Stimulated activated naive B cell treated with anti-CD40 and anti-IgM and Interleukin-4, amounts not matched to agents 10 μg/mL and 1 μg/mL and 100 μg/mL, for 72 hours (primary cell): ENCODE results near the gene SLC8A2.
A peak's percentile ranks its signal among the peaks of the same experiment; 100 is the strongest.

Experiments
- ATAC-seq, 2 donors: fragments of 150-1000 bp; cut with Tn5 transposase; replicated peaks; 2 replicates each; pipeline ENCODE4 v1.10.0; 2021; ENCODE audit warnings: moderate library complexity in 1 of 2
- DNase-seq: peaks from one replicate; pipeline ENCODE4 v3.0.0; 2021
- H3K27ac Mint-ChIP-seq: one replicate; pipeline ENCODE4 v1.8.0; 2022; ENCODE audit warnings: mild to moderate bottlenecking, mixed read lengths
- H3K27me3 Mint-ChIP-seq, 2 donors: one replicate each; pipeline ENCODE4 v1.8.0; 2022; ENCODE audit warnings: mixed read lengths in 2 of 2
- H3K36me3 Mint-ChIP-seq, 2 donors: one replicate each; pipeline ENCODE4 v1.8.0; 2022; ENCODE audit warnings: mixed read lengths in 2 of 2, mild to moderate bottlenecking in 1 of 2
- H3K4me1 Mint-ChIP-seq, 2 donors: one replicate each; pipeline ENCODE4 v1.8.0; 2022; ENCODE audit warnings: mixed read lengths in 2 of 2, mild to moderate bottlenecking in 1 of 2
- H3K4me3 Mint-ChIP-seq, 2 donors: one replicate each; pipeline ENCODE4 v1.8.0; 2022; ENCODE audit warnings: mild to moderate bottlenecking in 2 of 2, mixed read lengths in 2 of 2, moderate library complexity in 1 of 2
- H3K9me3 Mint-ChIP-seq, 2 donors: one replicate each; pipeline ENCODE4 v1.8.0; 2022; ENCODE audit warnings: mixed read lengths in 2 of 2, mild to moderate bottlenecking in 1 of 2

SLC8A2 gene

DNA sequence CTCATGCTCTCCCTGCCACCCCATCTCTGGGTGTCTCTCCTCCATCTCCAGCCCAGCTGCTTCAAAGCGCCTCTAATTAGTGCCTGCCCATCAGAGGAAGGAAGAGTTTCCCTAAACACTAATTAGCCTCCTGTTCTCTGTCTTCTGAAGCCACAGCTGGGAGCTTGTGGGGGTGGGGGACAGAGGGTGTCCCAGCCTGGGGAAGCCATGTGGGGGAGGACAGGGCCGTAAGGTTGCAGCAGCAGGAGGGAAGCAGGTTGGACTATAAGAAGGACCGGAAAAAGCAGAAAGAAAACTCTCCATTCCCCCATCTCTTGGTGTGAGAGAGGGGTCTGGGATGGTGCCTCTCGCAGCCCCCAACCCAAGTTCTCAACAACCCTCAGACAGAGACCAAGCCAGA is 26.2 kb downstream of the SLC8A2 start:
- Mint-ChIP-seq H3K9me3 (peaks cover 6 to 7% of the 10 kb centered on the region in 2 donors), H3K4me1 (peaks cover 21 to 32% of the 10 kb centered on the region in 2 donors), H3K27me3 (peaks cover 82 to 92% of the 10 kb centered on the region in 2 donors), H3K27ac (peak overlapping the region; percentile 26), H3K36me3 (peaks cover 6 to 8% of the 10 kb centered on the region in 2 donors), H3K4me3 (peak overlapping the region; percentile 22 to 72)
- DNase-seq (no peak), ATAC-seq (no peak)

DNA sequence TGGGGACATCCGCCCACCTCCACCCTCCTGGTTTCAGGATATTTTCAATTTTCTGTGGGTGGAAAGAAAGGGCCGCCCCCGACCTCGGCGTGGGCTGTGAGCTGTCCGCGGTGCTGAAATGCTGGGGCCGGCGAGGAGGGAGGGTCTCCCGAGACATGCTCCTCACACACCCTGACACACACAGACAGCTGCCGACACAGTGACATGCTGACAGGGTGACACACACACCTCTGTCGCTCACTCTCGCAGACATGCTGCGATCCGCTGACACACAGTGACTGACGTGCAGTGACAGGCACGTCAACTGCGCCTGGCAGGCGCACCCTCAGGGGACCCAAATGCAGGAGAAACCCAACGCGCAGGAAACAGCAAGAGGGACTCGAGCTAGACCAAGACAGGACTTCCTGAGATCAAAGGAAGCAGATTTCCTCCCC is 27.3 kb downstream of the SLC8A2 start:
- no peak overlapping the region for H3K27ac Mint-ChIP-seq
- H3K4me1 Mint-ChIP-seq = peaks cover 21 to 32% of the 10 kb centered on the region in 2 donors
- peaks cover 6 to 7% of the 10 kb centered on the region in 2 donors for H3K9me3 Mint-ChIP-seq
- peak overlapping the region in 1 of 2 donors; percentile 11 for H3K4me3 Mint-ChIP-seq
- H3K36me3 Mint-ChIP-seq = peaks cover 6 to 8% of the 10 kb centered on the region in 2 donors
- ATAC-seq (no peak), DNase-seq (no peak)
- peaks cover 79 to 91% of the 10 kb centered on the region in 2 donors for H3K27me3 Mint-ChIP-seq

DNA sequence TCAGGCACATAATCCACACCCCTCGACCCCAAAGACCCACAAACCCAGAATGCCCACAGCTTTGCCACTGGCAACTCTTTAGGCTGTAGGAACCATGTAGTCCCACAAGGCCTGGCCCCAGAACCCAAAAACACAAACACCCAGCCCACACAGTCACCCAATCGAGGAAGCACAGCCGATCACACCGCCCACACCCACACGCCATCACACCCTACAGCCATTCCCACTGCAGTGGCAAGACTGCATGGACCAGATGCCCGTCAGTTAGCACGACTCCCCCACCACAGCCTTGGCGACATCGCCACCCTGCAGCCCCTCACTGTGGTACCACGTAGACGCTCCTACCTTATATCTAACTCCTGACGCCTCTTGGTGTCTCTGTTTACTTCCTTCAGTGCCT is 28.4 kb downstream of the SLC8A2 start:
- DNase-seq (no peak), ATAC-seq (no peak)
- Mint-ChIP-seq H3K36me3 (peaks cover 6 to 8% of the 10 kb centered on the region in 2 donors), H3K4me3 (no peak overlapping the region), H3K9me3 (peaks cover 6 to 7% of the 10 kb centered on the region in 2 donors), H3K27ac (no peak overlapping the region), H3K27me3 (peaks cover 76 to 88% of the 10 kb centered on the region in 2 donors), H3K4me1 (peaks cover 21 to 32% of the 10 kb centered on the region in 2 donors)

DNA sequence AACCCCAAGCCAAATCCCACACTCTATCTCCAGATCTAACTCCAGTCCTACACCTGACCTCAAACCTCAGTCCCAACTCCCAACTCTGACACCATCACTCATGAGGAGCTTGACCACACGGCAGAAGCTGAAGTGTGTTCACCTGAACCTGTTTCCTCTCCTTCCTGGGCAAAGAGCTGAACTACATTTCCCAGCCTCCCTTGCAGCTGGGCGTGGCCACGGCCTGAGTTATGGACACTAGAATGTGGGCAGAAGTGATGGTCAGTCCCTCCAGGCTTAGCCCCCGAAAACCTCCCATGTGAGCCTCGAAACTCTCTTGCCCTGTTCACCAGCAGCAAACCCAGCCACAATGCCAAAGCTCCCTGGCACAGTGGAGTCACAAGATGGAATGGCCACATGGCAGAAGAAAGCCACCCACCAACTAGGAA is 32.9 kb downstream of the SLC8A2 start:
- Mint-ChIP-seq H3K27ac (no peak overlapping the region), H3K27me3 (peaks cover 69 to 79% of the 10 kb centered on the region in 2 donors), H3K4me1 (peaks cover 1 to 16% of the 10 kb centered on the region in 2 donors), H3K4me3 (no peak overlapping the region), H3K36me3 (no peaks in the 10 kb centered on the region), H3K9me3 (no peaks in the 10 kb centered on the region)
- no peak for ATAC-seq
- no peak for DNase-seq

DNA sequence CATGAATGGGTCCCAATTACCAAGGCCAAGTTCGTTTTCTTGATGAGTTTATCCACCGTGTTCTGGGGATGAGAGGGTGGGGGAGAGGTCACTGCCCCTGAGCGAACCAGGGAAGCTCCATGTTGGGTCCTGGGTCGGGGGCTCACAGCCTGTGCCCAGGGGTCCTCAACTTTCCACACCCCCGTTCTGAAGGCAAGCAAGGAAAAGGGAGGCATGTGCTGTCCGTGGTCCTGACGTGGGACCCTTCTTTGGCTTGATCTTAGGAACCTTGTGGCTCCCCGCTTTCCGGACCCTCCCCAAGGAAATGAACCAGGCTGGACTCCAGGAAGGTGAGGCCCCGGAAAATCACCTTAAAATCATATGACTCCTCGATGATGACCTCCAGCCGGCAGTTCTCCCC is 34.2 kb downstream of the SLC8A2 start:
- Mint-ChIP-seq H3K27me3 (peaks cover 71 to 77% of the 10 kb centered on the region in 2 donors), H3K4me3 (no peak overlapping the region), H3K27ac (no peak overlapping the region), H3K9me3 (no peaks in the 10 kb centered on the region), H3K36me3 (peaks cover 0 to 3% of the 10 kb centered on the region in 2 donors), H3K4me1 (peaks cover 1 to 16% of the 10 kb centered on the region in 2 donors)
- ATAC-seq (no peak), DNase-seq (no peak)

DNA sequence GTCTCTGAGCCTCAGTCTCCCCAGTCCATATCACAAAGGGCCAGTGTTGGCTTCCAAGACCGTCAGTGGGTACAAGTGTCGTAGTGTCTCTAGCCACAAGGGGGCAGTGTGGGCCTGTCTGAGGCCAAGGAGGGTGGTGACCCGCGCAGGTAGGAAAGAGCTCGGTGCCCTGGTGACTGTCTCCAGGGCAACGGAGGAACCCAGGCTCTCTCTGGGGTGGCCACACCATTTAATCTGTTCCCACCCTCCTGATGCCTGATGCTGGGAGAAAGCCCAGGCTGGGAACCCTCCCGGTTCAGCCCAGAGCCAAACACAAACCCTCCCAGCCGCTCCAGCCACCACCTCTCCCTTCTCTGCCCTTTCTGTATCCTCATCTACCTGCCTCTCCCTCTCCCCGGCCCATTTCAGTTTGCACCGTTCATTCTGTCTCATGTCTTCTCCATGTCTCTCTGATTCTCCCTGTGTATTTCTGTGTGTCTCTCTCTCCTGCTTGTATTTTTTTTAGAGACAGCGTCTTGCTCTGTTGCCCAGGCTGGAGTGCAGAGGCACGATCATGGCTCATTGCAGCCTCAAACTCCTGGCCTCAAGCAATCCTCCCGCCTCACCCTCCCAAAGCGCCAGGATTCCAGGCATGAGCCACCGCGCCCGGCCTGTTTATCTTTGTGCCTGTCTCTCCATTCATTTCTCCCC is 34.8 kb downstream of the SLC8A2 start:
- Mint-ChIP-seq H3K9me3 (peaks cover 0 to 2% of the 10 kb centered on the region in 2 donors), H3K4me3 (no peak overlapping the region), H3K27me3 (peaks cover 73 to 79% of the 10 kb centered on the region in 2 donors), H3K4me1 (peaks cover 1 to 16% of the 10 kb centered on the region in 2 donors), H3K36me3 (peaks cover 1 to 4% of the 10 kb centered on the region in 2 donors), H3K27ac (no peak overlapping the region)
- ATAC-seq (peak; percentile 89 to 94), DNase-seq (peak; percentile 61)

DNA sequence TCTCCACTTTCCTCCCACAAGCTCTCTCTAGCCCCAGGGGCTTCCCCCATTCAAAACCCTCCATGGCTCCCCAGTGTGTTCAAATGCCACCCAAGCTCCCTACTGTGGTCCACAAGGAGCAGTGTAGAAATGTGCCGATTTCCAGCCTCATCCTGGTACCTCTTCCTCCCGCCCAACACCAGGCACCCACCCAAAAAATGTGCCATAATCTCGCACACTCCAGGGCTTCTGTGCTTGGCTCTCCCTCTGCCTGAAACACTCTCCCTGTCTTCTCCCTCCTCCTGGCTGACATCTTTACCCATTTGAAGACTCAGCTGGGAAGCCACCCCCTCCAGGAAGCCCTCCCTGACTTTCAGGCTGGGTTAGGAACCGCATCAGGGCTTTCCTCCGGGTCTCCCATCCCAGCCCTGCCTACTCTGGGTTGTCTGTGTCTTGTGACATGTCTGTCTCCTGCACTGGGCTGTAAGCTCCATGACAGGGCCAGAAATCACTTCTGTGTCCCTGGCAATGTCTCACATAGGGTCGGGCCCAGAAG is 35.7 kb downstream of the SLC8A2 start:
- H3K4me3 Mint-ChIP-seq = no peak overlapping the region
- H3K9me3 Mint-ChIP-seq = peaks cover 0 to 2% of the 10 kb centered on the region in 2 donors
- H3K36me3 Mint-ChIP-seq = peaks cover 1 to 7% of the 10 kb centered on the region in 2 donors
- peaks cover 71 to 80% of the 10 kb centered on the region in 2 donors for H3K27me3 Mint-ChIP-seq
- ATAC-seq = no peak
- H3K27ac Mint-ChIP-seq = peak overlapping the region; percentile 25
- DNase-seq = no peak
- H3K4me1 Mint-ChIP-seq = peaks cover 1 to 16% of the 10 kb centered on the region in 2 donors

DNA sequence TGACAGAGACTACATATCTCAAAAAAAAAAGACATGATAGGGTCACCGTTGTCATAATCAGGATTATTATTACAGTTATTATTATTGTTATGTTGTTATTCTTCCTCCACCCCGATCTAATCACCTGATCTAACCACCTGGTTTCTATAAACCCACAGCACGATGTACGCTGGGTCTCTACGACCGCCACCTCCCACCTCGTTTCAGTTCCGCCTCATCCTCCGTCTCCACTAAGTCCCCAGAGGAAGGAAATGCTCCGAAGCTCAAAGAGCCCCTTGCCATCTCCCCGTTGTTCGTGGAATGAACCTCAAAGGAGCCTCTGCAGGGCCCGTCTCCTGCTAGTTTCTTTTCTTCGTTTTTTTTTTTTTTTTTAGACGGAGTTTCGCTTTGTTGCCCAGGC is 36.5 kb downstream of the SLC8A2 start:
- peaks cover 73 to 85% of the 10 kb centered on the region in 2 donors for H3K27me3 Mint-ChIP-seq
- H3K4me3 Mint-ChIP-seq = no peak overlapping the region
- peaks cover 0 to 2% of the 10 kb centered on the region in 2 donors for H3K9me3 Mint-ChIP-seq
- no peak overlapping the region for H3K27ac Mint-ChIP-seq
- peaks cover 1 to 7% of the 10 kb centered on the region in 2 donors for H3K36me3 Mint-ChIP-seq
- DNase-seq (no peak), ATAC-seq (no peak)
- peaks cover 1 to 21% of the 10 kb centered on the region in 2 donors for H3K4me1 Mint-ChIP-seq

DNA sequence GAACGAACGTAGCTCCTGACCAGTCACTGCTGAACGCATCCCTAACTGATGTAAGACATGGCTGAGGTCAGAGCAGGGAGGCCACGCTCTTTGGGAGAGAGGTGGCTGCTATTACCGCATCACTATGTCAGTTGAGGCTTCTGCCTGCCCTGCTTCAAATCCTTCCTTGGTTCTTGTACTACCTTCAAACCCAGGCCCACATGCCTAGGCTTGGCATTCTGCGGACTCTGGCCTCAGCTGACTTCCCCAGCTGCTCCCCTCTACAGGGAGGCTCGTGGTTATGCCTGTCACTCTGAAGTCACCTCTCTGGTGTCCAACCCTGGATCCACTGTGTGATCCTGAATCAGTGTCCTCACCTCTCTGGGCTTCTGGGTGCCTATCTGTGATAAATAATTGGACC is 37.6 kb downstream of the SLC8A2 start:
- peaks cover 7 to 28% of the 10 kb centered on the region in 2 donors for H3K4me1 Mint-ChIP-seq
- H3K27ac Mint-ChIP-seq = no peak overlapping the region
- H3K27me3 Mint-ChIP-seq = peaks cover 73 to 88% of the 10 kb centered on the region in 2 donors

DNA sequence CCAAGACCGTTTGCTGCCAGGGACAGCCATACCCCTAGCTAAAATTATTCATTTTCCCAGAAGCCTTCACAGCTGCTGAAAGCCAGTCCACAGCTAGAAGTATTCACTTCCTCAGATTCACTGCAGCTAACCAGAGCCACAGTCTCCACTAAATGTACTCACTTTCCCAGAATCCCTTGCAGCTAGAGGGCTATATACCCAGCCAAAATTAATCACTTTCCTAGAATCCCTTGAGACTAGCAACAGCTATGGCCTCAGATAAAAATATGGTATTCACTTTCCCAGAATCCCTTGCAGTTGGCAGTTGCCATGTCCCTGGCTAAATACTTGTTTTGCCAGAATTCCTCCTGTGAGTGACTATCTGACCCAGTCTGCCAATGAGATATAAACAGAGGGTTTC is 38.6 kb downstream of the SLC8A2 start:
- H3K9me3 Mint-ChIP-seq = peaks cover 0 to 2% of the 10 kb centered on the region in 2 donors
- peaks cover 1 to 7% of the 10 kb centered on the region in 2 donors for H3K36me3 Mint-ChIP-seq
- DNase-seq (no peak), ATAC-seq (peak in 1 of 2 donors; percentile 25)
- H3K4me3 Mint-ChIP-seq = no peak overlapping the region
- peaks cover 67 to 78% of the 10 kb centered on the region in 2 donors for H3K27me3 Mint-ChIP-seq
- no peak overlapping the region for H3K27ac Mint-ChIP-seq
- peaks cover 7 to 28% of the 10 kb centered on the region in 2 donors for H3K4me1 Mint-ChIP-seq

More for the DNA sequence above, 37.6 kb downstream of the SLC8A2 start:
- Mint-ChIP-seq H3K9me3 (peaks cover 0 to 2% of the 10 kb centered on the region in 2 donors), H3K4me3 (no peak overlapping the region), H3K36me3 (peaks cover 1 to 7% of the 10 kb centered on the region in 2 donors)
- no peak for ATAC-seq
- no peak for DNase-seq

DNA sequence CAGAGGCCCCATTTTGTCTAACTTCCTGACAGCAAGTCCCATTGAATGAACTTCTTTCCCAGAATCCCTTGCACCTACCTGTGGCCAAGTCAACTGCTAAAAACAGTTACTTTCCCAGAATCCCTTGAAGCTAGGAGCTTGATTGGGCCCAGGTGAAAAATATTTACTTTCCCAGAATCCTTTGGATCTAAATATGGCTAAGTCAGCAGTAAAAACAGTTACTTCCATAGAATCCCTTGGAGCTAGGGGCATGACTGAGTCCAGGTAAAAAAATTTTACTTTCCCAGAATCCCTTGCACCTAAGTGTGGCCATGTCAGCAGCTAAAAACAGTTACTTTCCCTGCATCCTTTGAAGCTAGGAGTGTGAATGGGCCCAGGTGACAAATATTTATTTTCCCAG is 39.2 kb downstream of the SLC8A2 start:
- H3K4me3 Mint-ChIP-seq = no peak overlapping the region
- peaks cover 0 to 2% of the 10 kb centered on the region in 2 donors for H3K9me3 Mint-ChIP-seq
- no peak for ATAC-seq
- H3K4me1 Mint-ChIP-seq = peaks cover 7 to 28% of the 10 kb centered on the region in 2 donors
- DNase-seq = no peak
- H3K36me3 Mint-ChIP-seq = peaks cover 1 to 7% of the 10 kb centered on the region in 2 donors
- peaks cover 62 to 72% of the 10 kb centered on the region in 2 donors for H3K27me3 Mint-ChIP-seq
- H3K27ac Mint-ChIP-seq = no peak overlapping the region

DNA sequence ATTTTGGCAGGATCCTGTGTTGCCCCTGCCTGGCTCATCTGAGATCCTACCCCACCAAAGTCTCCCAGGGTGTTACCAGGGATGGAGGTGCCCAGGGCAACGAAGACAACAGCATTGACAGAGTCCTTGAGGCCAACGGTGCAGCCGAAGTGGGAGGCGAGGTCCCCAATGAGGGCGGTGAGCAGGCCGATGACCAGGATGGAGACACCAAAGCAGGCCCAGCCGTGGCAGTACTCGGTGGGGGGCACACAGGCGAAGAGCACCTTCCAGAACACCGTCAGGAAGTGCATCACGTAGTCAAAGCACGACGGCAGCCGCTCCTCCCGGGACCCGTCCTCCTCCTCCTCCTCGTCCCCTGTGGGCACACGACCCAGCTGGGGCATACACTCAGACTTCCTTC is 39.6 kb downstream of the SLC8A2 start:
- DNase-seq = no peak
- ATAC-seq = no peak
- Mint-ChIP-seq H3K27me3 (peaks cover 58 to 68% of the 10 kb centered on the region in 2 donors), H3K27ac (no peak overlapping the region), H3K4me1 (peaks cover 7 to 24% of the 10 kb centered on the region in 2 donors), H3K9me3 (peaks cover 0 to 2% of the 10 kb centered on the region in 2 donors), H3K4me3 (no peak overlapping the region), H3K36me3 (peaks cover 1 to 7% of the 10 kb centered on the region in 2 donors)

DNA sequence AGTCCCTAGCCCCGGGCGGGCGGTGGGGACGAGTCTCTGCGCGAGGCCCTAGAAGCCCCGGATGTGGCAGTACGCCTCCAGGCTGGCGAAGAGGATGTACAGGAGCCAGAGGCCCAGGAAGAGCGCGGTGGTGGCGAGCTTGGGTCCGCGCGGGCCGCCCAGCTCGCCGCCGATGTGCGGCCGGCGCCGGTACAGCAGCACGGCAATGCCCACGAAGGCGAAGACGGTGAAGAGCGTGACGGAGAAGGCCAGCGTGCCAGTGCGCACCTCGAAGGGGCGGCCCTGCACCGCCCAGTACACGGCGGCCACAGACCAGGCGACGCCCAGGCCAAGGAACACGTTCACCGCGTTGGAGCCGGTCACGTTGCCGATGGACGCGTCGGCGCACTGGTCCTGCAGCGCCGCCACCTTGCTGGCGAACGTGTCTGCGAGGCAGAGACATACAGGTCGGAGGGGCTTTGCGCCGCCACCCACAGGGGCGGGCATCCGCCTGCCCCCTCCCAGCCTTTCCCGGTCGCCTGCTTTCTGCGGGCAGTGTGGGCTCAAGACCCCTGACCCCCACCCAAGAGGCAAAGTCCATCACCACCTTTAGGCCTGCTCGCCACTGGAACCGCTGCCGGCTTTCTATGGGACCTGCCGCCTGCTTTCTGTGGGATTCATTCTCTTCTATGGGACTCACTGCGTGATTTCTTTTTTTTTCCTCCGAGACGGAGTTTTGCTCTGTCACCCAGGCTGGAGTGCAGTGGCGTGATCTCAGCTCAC is 41.5 kb downstream of the SLC8A2 start:
- Mint-ChIP-seq H3K9me3 (peaks cover 0 to 2% of the 10 kb centered on the region in 2 donors), H3K27ac (no peak overlapping the region), H3K4me1 (peaks cover 6 to 12% of the 10 kb centered on the region in 2 donors), H3K36me3 (peaks cover 1 to 7% of the 10 kb centered on the region in 2 donors), H3K4me3 (peak overlapping the region; percentile 39 to 70), H3K27me3 (peaks cover 49 to 53% of the 10 kb centered on the region in 2 donors)
- peak; percentile 35 to 48 for ATAC-seq
- no peak for DNase-seq

DNA sequence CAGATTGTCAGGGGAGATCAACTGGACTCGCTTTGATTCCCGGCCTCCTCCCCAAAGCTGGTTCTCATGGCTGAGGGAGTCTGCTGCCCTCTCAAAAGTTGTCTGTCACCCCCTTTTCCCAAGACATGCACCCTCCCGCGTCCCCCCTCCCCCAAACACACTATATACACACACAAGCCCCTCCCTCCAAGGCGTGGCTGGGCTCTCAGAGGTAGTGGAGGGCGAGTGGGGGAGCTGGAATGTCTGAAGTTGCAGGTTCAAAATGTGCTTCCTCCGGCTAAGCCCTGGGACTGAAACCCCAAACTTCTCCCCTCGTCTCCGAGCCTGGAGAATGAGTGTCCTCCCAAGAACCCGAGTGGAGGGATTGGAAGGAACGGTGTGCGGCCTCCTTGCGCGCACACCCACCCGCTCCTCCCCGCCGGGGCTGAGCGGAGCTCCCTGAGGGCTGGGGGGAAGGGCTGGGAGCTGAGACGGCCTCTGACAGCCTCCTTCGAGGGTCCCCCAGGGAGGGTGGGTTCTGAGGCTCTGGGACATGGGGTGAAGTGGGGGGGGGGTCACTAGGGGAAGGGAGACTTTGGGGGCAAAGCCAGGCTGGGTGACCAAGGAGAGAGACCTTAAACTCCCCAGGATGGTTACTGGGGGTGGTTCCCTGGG is 42.4 kb downstream of the SLC8A2 start:
- DNase-seq = no peak
- H3K36me3 Mint-ChIP-seq = peaks cover 1 to 7% of the 10 kb centered on the region in 2 donors
- peaks cover 50 to 51% of the 10 kb centered on the region in 2 donors for H3K27me3 Mint-ChIP-seq
- no peak overlapping the region for H3K27ac Mint-ChIP-seq
- peaks cover 6 to 12% of the 10 kb centered on the region in 2 donors for H3K4me1 Mint-ChIP-seq
- ATAC-seq = no peak
- peak overlapping the region in 1 of 2 donors; percentile 39 for H3K4me3 Mint-ChIP-seq
- peaks cover 0 to 2% of the 10 kb centered on the region in 2 donors for H3K9me3 Mint-ChIP-seq
